Measurements from ENCODE around the gene OTOA. TPM values are rescaled to one million over a fixed set of nuclear protein-coding genes. Genes with fewer than 3 reads are reported as not detected.
"Not testable (repeated sequence)": the region's sequence is repeated elsewhere in the genome, so short reads cannot be mapped to it uniquely, and the experiment has no call there.

The OTOA gene
- total RNA-seq, 4 donors from 2014 or later, result 0.32 TPM; not detected in 3

DNA sequence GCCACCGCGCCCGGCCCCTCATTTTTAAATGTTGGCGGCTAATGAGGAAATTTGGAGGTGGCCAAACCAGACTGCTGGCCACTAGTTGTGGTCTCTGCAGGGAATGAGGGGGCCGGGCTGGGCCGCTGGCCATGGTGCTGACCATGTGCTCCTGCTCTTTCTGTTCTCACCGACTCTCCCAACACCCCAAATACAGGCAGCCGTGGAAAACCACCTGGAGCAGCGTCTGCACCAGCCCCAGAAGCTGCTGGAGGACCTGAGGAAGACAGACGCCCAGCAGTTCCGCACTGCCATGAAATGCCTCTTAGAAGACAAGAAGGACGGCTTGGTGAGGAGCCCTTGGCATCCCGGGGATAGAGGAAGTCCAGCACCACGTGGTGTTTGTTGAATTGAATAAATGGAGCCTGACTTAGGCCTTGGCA is 21.3 kb downstream of the OTOA start:
- Histone ChIP-seq H3K4me3 (no peak overlapping the region), H3K9me3 (no peaks in the 10 kb centered on the region), H3K27ac (no peak overlapping the region), H3K4me1 (no peaks in the 10 kb centered on the region), H3K36me3 (no peaks in the 10 kb centered on the region), H3K27me3 (no peaks in the 10 kb centered on the region)
- in situ Hi-C loops (cut with MboI; ENCODE audit: low pct_ligation_motif_present in 1 of 4, low pct_unique_long_range_greater_than_20kb in 1 of 4, low sequenced_read_pairs in 3 of 4) (no loop called here), intact Hi-C loops (cut with DNase I; ENCODE audit: low total_unique reads) (no loop called here)
- no peak for TF ChIP-seq POLR2AphosphoS5 (IDR thresholded peaks at IDR 0.05)
- TF ChIP-seq POLR2A (IDR thresholded peaks at IDR 0.05), result no peak
- TF ChIP-seq EP300 (IDR thresholded peaks at IDR 0.05; ENCODE audit: low read depth), result no peak
- TF ChIP-seq, protein P1, sequence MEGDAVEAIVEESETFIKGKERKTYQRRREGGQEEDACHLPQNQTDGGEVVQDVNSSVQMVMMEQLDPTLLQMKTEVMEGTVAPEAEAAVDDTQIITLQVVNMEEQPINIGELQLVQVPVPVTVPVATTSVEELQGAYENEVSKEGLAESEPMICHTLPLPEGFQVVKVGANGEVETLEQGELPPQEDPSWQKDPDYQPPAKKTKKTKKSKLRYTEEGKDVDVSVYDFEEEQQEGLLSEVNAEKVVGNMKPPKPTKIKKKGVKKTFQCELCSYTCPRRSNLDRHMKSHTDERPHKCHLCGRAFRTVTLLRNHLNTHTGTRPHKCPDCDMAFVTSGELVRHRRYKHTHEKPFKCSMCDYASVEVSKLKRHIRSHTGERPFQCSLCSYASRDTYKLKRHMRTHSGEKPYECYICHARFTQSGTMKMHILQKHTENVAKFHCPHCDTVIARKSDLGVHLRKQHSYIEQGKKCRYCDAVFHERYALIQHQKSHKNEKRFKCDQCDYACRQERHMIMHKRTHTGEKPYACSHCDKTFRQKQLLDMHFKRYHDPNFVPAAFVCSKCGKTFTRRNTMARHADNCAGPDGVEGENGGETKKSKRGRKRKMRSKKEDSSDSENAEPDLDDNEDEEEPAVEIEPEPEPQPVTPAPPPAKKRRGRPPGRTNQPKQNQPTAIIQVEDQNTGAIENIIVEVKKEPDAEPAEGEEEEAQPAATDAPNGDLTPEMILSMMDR (IDR thresholded peaks at IDR 0.05), result no peak
- DNase-seq, result no peak
- 52% methylated on average over 14 of the region's 14 CpGs; no CpG with 5 or more reads in 1 of the 2 donors for WGBS, 2 donors (ENCODE audit: low coverage in 1 of 2)

DNA sequence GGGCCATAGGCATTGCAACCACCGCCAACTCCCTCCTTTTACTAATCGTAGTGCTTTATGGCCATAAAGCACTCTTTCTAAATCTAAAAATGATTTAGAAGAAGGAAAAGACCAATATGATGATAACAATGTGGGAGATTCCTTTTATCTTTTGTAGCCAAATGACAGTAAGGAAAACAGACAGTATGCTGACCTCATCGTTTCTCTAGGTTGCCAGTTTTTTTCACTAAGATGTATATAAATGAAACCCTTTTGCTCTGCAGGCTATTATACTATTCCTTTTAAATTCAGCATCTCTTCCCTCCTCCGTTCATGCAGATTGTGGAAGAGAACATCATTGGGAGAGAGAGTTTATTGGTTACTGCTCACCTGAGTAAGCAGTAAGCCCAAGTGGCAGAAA is 25.3 kb downstream of the OTOA start:
- Histone ChIP-seq H3K9me3 (no peaks in the 10 kb centered on the region), H3K4me1 (no peaks in the 10 kb centered on the region), H3K27ac (no peak overlapping the region), H3K36me3 (no peaks in the 10 kb centered on the region), H3K4me3 (no peak overlapping the region), H3K27me3 (no peaks in the 10 kb centered on the region)
- DNase-seq, result no peak
- in situ Hi-C loops (cut with MboI; ENCODE audit: low pct_ligation_motif_present in 1 of 4, low pct_unique_long_range_greater_than_20kb in 1 of 4, low sequenced_read_pairs in 3 of 4) (no loop called here), intact Hi-C loops (cut with DNase I; ENCODE audit: low total_unique reads) (no loop called here)
- TF ChIP-seq, protein P1 (IDR thresholded peaks at IDR 0.05), result no peak
- TF ChIP-seq POLR2AphosphoS5 (IDR thresholded peaks at IDR 0.05) (no peak), POLR2A (IDR thresholded peaks at IDR 0.05) (no peak), EP300 (IDR thresholded peaks at IDR 0.05; ENCODE audit: low read depth) (no peak)
- 64 to 71% methylated on average over 4 of the region's 4 CpGs for WGBS, 2 donors (ENCODE audit: low coverage in 1 of 2)

DNA sequence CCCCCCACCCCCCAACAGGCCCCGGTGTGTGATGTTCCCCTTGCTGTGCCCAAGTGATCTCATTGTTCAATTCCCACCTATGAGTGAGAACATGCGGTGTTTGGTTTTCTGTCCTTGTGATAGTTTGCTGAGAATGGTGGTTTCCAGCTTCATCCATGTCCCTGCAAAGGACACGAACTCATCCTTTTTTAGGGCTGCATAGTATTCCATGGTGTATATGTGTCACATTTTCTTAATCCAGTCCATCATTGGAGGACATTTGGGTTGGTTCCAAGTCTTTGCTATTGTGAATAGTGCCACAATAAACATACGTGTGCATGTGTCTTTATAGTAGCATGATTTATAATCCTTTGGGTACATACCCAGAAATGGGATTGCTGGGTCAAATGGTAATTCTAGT is 27.2 kb downstream of the OTOA start:
- intact Hi-C loops (cut with DNase I; ENCODE audit: low total_unique reads); H3K4me3 ChIP-seq; H3K9me3 ChIP-seq; H3K36me3 ChIP-seq; H3K27ac ChIP-seq; H3K4me1 ChIP-seq; DNase-seq; H3K27me3 ChIP-seq; in situ Hi-C loops (cut with MboI; ENCODE audit: low pct_ligation_motif_present in 1 of 4, low pct_unique_long_range_greater_than_20kb in 1 of 4, low sequenced_read_pairs in 3 of 4): not testable (repeated sequence)
- 66% methylated on average over 4 of the region's 4 CpGs; no CpG with 5 or more reads in 1 of the 2 donors for WGBS, 2 donors (ENCODE audit: low coverage in 1 of 2)

DNA sequence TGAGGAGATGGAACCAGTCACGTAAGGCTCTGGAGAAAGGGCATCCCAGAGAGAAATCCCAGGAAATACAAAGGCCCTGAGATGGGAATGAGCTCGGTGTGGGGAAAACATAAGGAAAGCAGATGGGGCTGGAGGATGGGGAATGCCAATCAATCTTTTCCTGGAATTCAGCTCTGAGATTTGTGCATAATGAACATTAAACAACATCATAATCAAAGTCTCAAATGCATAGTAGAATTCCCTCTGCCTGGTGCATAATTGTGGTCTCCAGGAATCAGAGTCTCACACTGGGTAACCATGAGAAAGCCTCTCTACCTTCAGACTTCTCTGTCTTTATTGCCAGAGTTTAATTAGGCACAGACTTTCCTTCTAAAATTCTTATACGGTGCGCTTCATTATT is 30.8 kb downstream of the OTOA start:
- H3K9me3 ChIP-seq, result no peaks in the 10 kb centered on the region
- WGBS, 2 donors (ENCODE audit: low coverage in 1 of 2), result 88 to 96% methylated on average over 4 of the region's 4 CpGs
- DNase-seq, result no peak
- H3K36me3 ChIP-seq, result no peaks in the 10 kb centered on the region
- intact Hi-C loops (cut with DNase I; ENCODE audit: low total_unique reads) (loop anchor here (5.0 kb wide), 1 partner anchor 102 kb away; no protein-coding TSS in a partner anchor), in situ Hi-C loops (cut with MboI; ENCODE audit: low pct_ligation_motif_present in 1 of 4, low pct_unique_long_range_greater_than_20kb in 1 of 4, low sequenced_read_pairs in 3 of 4) (no loop called here)
- no peak overlapping the region for H3K4me3 ChIP-seq
- H3K27me3 ChIP-seq, result no peaks in the 10 kb centered on the region
- no peak overlapping the region for H3K27ac ChIP-seq
- no peaks in the 10 kb centered on the region for H3K4me1 ChIP-seq
- no peak for TF ChIP-seq POLR2A (IDR thresholded peaks at IDR 0.05)
- no peak for TF ChIP-seq POLR2AphosphoS5 (IDR thresholded peaks at IDR 0.05)
- no peak for TF ChIP-seq EP300 (IDR thresholded peaks at IDR 0.05; ENCODE audit: low read depth)
- TF ChIP-seq, protein P1 (IDR thresholded peaks at IDR 0.05), result no peak

DNA sequence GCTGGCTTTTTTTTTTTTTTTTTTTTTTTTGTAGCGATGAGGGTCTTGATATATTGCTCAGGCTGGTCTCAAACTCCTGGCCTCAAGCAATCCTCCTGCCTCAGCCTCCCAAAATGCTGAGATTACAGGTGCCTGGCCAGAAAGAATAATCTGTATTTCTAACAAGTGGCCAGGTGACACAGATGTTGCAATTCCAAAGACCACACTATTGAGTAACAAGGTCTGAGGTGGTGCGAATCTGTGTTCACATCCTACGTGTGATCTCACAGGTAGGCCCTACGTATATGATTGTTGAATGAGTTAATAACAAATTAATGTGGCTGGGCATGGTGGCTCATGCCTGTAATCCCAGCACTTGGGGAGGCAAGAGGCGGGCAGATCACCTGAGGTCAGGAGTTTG is 33.3 kb downstream of the OTOA start:
- TF ChIP-seq, protein P1 (IDR thresholded peaks at IDR 0.05), result no peak
- TF ChIP-seq POLR2AphosphoS5 (IDR thresholded peaks at IDR 0.05), result no peak
- no peak for TF ChIP-seq EP300 (IDR thresholded peaks at IDR 0.05; ENCODE audit: low read depth)
- TF ChIP-seq POLR2A (IDR thresholded peaks at IDR 0.05), result no peak
- Histone ChIP-seq H3K4me1 (no peaks in the 10 kb centered on the region), H3K27ac (no peak overlapping the region), H3K27me3 (no peaks in the 10 kb centered on the region), H3K4me3 (no peak overlapping the region), H3K36me3 (no peaks in the 10 kb centered on the region), H3K9me3 (no peaks in the 10 kb centered on the region)
- WGBS, 2 donors (ENCODE audit: low coverage in 1 of 2), result 93 to 100% methylated on average over 1 to 5 of the region's 5 CpGs
- in situ Hi-C loops (cut with MboI; ENCODE audit: low pct_ligation_motif_present in 1 of 4, low pct_unique_long_range_greater_than_20kb in 1 of 4, low sequenced_read_pairs in 3 of 4) (no loop called here), intact Hi-C loops (cut with DNase I; ENCODE audit: low total_unique reads) (loop anchor here (5.0 kb wide), 1 partner anchor 105 kb away; no protein-coding TSS in a partner anchor)
- DNase-seq, result no peak

Data from transverse colon (tissue), 4 donors.